ENCODE results near the gene SMYD1. TPM values are rescaled to one million over a fixed set of nuclear protein-coding genes. Genes with fewer than 3 reads are reported as not detected.

SMYD1 gene
- polyA plus RNA-seq, 3 donors: not detected

DNA sequence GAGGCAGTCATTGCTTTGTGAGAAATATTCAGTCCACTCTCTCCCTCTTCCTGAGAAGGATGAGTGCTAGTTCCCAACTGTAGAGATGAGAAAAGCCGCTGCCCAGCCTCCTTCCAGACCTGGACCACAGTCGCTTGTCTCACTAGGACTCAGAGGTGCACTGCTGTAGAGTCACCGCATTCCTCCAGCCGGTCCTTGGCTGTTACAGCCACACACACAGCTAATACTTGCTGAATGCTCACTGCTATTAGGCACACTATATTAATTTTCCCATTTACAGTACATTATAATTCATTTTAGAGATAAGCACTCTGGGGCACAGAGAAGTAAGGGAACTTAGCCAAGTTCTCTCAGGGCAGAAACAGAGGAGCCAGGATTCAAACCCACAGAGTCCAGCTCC lies 70.2 kb downstream of the SMYD1 start:
- no peak for TF ChIP-seq CTCF (IDR thresholded peaks at IDR 0.05)

GRCh38 chr2:88139203-88139702 lies 71.6 kb downstream of the SMYD1 start:
- H2AFZ ChIP-seq (ENCODE audit: insufficient read depth, low read depth, low read length, poor library complexity, severe bottlenecking): no peak overlapping the region
- Mint-ChIP-seq H3K4me3 (no peak overlapping the region), H3K27ac (no peak overlapping the region), H3K9me3 (peaks cover 5 to 18% (median 7%) of the 10 kb centered on the region in 7 donors), H3K27me3 (ENCODE audit: low read depth in 3 of 3) (peaks cover 9 to 14% (median 12%) of the 10 kb centered on the region in 3 donors), H3K36me3 (no peaks in the 10 kb centered on the region), H3K4me1 (no peaks in the 10 kb centered on the region)
- H3K4me1 ChIP-seq (ENCODE audit: control insufficient read depth in 1 of 2, insufficient read depth in 2 of 2, low read length in 2 of 2): no peaks in the 10 kb centered on the region
- no peaks in the 10 kb centered on the region for H3K79me2 ChIP-seq (ENCODE audit: insufficient read depth, low read length)
- no peak overlapping the region for H3K27ac ChIP-seq (ENCODE audit: low read depth in 1 of 2, low read length in 2 of 2)
- DNase-seq: no peak
- no CpG with 5 or more reads among the region's 2 CpGs for WGBS (ENCODE audit: insufficient coverage)
- no peak overlapping the region for H3K4me3 ChIP-seq (replicated peaks in 1 of 3; ENCODE audit: low read depth in 2 of 3, low read length in 3 of 3)
- no peak overlapping the region for H3K9ac ChIP-seq (ENCODE audit: insufficient read depth, low read length, poor library complexity, severe bottlenecking)
- no peak overlapping the region for H3K4me2 ChIP-seq (replicated peaks; ENCODE audit: extremely low read depth, low read length, poor library complexity, severe bottlenecking)
- peaks cover 0 to 3% of the 10 kb centered on the region in 2 donors for H3K27me3 ChIP-seq (ENCODE audit: control insufficient read depth in 2 of 2, insufficient read depth in 2 of 2, low read length in 2 of 2)
- no peaks in the 10 kb centered on the region for H3K9me3 ChIP-seq (replicated peaks in 1 of 2; ENCODE audit: control insufficient read depth in 1 of 2, insufficient read depth in 1 of 2, low read length in 2 of 2)
- H3K36me3 ChIP-seq (replicated peaks in 1 of 2; ENCODE audit: control insufficient read depth in 1 of 2, insufficient read depth in 2 of 2, low read length in 2 of 2): no peaks in the 10 kb centered on the region
- intact Hi-C loops (cut with micrococcal nuclease): no loop called here
- TF ChIP-seq CTCF (IDR thresholded peaks at IDR 0.05): no peak
- H4K20me1 ChIP-seq (ENCODE audit: insufficient read depth, low read length): no peaks in the 10 kb centered on the region

More for the DNA sequence above, 70.2 kb downstream of the SMYD1 start:
- Histone ChIP-seq H3K9ac (ENCODE audit: insufficient read depth, low read length, poor library complexity, severe bottlenecking) (no peak overlapping the region), H4K20me1 (ENCODE audit: insufficient read depth, low read length) (no peaks in the 10 kb centered on the region), H2AFZ (ENCODE audit: insufficient read depth, low read depth, low read length, poor library complexity, severe bottlenecking) (no peak overlapping the region), H3K36me3 (replicated peaks in 1 of 2; ENCODE audit: control insufficient read depth in 1 of 2, insufficient read depth in 2 of 2, low read length in 2 of 2) (no peaks in the 10 kb centered on the region), H3K4me3 (replicated peaks in 1 of 3; ENCODE audit: low read depth in 2 of 3, low read length in 3 of 3) (no peak overlapping the region), H3K4me1 (ENCODE audit: control insufficient read depth in 1 of 2, insufficient read depth in 2 of 2, low read length in 2 of 2) (no peaks in the 10 kb centered on the region), H3K27ac (ENCODE audit: low read depth in 1 of 2, low read length in 2 of 2) (no peak overlapping the region), H3K4me2 (replicated peaks; ENCODE audit: extremely low read depth, low read length, poor library complexity, severe bottlenecking) (no peak overlapping the region), H3K9me3 (replicated peaks in 1 of 2; ENCODE audit: control insufficient read depth in 1 of 2, insufficient read depth in 1 of 2, low read length in 2 of 2) (no peaks in the 10 kb centered on the region), H3K79me2 (ENCODE audit: insufficient read depth, low read length) (no peaks in the 10 kb centered on the region), H3K27me3 (ENCODE audit: control insufficient read depth in 2 of 2, insufficient read depth in 2 of 2, low read length in 2 of 2) (peaks cover 0 to 3% of the 10 kb centered on the region in 2 donors)
- Mint-ChIP-seq H3K9me3 (peaks cover 3 to 11% (median 7%) of the 10 kb centered on the region in 7 donors), H3K4me3 (no peak overlapping the region), H3K27me3 (ENCODE audit: low read depth in 3 of 3) (peaks cover 9 to 12% (median 12%) of the 10 kb centered on the region in 3 donors), H3K36me3 (no peaks in the 10 kb centered on the region), H3K4me1 (no peaks in the 10 kb centered on the region), H3K27ac (no peak overlapping the region)
- no CpG with 5 or more reads among the region's 4 CpGs for WGBS (ENCODE audit: insufficient coverage)
- no peak for DNase-seq
- intact Hi-C loops (cut with micrococcal nuclease): no loop called here

All from CD14-positive monocyte (primary cell).